MM.1S (cell line): ENCODE data around the gene KCTD7.

ENCODE experiments used
- CTCF ChIP-seq: fragments of 300-600 bp; sonication (generic); IDR thresholded peaks from 2 replicates; pipeline ENCODE4 v1.5.1; 2016; ENCODE audit warnings: antibody characterized with exemption, low read length, mixed read lengths
- EZH2 ChIP-seq: fragments of 300-600 bp; sonication (generic); optimal IDR thresholded peaks from 2 replicates; pipeline ENCODE3; 2017; ENCODE audit warnings: low read depth, mild to moderate bottlenecking, antibody characterized with exemption, low read length, mixed read lengths

- TF ChIP-seq EZH2 (no peak), CTCF (no peak)
Measured at GRCh38 chr7:66642186-66642585, 13.5 kb downstream of the KCTD7 start.
